OCI-M2 (cell line): Measurements from ENCODE around the gene TMEM11.

Experiments
- DNase-seq: peaks from one replicate; lab custom pipeline; 2025; ENCODE audit not compliant: unreplicated experiment; lab: John Stamatoyannopoulos, UW

The TMEM11 gene

DNA sequence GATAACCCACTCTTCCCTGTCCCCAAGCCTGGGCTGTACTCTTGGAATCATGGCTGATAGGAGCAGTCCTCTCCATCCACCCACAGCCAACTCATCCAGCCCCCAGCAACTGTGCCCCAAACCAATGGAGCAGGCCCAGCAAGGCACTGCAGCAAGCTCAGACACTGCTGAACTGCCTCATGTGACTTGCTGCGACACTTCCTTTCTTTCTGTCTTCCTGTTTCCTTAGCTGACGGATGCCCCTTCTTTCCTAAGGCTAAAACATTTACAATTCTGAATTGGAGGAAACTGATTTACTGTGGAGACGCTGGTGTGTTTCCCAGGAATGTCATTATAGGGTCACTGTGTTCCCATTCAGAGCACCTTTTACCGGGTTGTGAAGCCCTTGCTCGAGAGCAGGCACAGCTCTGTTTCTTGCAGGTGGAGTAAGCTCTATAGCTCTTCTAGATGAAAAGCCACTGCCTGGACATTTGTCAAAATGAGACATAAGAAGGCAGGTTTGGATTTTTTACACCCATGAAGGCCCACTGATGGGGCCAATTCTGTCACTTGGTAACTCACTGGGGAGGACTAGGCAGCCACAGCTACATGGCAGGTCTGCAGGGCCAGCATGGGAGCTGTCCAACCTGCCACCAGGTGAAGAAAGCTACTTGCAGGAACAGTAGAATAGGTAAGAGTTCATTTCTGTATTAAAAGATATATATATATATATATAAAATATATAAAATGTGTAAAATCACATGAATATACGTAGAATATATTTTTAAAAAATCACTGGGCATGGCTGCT is 27.4 kb downstream of the TMEM11 start:
- no peak for DNase-seq

DNA sequence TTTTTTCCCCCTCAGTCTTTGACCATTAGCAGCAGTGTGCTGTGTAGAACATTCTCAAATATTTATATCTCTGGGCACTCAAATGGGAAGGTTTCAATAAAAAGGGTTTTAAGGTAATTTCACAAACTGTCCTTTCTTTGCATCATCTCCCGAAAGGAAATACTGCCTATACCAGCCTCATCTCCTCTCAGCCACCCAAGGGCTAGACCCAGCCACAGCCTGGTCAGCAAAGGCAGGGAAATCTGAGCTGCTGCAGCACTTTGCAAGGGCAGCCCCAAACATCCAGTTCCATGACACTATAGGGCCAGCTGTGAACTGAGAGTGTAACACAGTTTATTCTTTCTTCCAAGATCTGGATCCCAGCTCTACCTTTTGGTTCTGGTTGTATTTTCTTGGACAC is 28.9 kb downstream of the TMEM11 start:
- DNase-seq: no peak

DNA sequence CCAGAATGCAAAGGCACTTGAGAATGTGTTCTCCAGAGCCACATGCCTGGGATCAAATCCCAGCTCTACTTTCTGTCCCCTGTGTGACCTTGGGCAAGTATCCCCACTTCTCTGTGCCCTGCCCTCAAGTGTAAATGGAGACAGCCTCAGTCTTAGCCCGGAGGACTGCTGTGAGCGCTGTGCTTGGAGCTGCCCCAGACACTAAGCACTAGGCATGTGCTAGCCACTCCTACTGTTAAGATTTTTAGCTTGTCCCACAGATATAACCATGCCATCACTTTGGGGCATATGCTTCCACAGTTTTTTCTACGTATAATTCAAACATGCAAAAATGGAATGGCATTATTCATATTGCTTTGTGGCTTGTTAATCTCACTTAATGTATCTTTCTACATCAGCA is 29.4 kb downstream of the TMEM11 start:
- no peak for DNase-seq

DNA sequence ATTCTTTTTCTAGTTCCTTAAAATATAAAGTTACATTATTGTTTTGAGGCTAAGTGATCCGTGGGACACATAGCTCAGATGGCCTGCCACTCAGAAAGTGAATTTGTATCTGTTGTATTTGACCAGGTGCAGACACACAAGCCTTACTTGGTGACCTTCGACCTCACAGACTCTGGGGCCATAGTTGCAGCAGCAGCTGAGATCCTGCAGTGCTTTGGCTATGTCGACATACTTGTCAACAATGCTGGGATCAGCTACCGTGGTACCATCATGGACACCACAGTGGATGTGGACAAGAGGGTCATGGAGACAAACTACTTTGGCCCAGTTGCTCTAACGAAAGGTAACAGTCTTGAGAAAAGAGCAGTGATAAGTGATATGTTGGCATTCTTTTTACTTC is 30.5 kb downstream of the TMEM11 start:
- DNase-seq: no peak

DNA sequence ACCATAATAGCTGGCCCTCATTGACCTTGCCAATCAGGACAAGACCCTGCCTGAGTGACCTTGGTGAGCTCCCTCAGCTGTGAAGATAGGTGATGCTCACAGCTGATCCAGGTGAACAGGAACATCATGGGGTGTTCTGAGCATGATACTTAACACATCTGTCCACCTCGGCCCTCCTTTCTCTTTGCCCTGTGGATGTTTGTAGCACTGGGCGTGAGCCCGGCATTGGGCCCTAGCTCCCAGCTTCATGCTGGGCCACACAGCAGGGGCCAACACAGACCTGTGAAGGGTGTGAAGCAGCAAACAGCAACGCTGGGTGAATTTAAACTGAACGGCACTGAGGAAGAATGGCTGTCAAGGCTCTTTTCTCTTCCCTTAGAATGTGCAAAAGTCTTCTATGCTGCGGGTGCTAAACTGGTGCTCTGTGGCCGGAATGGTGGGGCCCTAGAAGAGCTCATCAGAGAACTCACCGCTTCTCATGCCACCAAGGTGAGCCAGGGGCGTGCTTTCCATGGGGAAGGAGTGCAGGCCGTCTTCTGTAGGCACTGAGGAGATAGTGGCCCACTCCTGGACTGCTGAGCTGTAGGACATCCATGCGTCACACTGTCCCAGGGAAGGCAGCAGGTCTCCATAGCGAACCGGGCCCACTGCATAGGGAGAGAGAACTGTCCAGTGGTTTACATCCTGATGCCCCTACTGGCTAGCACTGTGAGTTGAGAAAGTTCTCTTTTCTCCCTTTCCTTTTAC is 35.9 kb downstream of the TMEM11 start:
- no peak for DNase-seq

DNA sequence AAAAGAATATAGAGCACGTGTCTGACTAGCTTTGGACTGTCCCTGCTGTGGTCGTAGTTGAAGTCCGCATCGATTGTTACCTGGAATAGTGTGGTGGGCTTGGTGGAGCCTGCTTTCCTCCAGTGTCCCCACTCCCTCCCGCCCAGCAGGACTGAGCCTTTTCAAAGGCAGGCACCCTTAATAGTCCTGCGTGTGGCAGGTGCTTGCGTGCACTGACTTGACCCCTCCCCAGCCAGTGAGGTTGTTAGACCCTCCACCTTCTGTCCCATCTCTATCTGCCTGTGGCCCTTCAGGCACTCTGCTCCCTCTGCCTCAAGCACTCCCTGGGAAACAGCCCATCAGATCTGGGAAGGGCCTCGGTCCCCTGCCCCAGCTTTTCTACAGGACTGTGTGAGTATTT is 36.6 kb downstream of the TMEM11 start:
- no peak for DNase-seq

DNA sequence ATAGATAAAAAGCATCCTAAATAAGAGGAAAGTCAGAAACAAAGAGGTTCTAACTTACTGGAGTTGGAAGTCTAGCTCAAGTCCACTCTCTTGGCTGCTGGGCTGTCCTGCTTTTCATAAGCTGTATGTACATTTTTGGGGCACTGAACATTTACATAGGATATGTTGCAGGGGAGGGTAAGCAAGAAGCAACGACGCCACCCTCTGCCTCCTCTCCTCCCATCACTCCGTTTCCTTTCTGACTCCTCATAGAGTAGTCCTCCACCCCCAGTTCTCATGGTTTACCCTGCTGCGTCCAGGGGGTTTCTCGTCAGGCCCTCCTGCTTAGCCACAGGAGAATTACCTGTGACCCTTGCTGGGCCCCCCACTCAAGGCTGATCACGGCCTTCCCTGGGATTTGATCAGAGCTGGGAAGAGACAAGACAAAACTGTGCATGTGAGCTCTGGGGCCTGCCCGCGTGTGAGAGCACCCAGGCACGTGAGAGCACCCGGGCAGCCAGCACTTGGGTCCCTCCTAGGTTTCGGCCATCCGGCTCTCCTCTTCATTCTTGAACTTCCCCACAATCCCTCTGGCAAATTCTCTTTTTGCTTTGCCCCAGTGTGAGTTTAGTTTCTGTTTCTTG is 37.1 kb downstream of the TMEM11 start:
- DNase-seq: no peak

DNA sequence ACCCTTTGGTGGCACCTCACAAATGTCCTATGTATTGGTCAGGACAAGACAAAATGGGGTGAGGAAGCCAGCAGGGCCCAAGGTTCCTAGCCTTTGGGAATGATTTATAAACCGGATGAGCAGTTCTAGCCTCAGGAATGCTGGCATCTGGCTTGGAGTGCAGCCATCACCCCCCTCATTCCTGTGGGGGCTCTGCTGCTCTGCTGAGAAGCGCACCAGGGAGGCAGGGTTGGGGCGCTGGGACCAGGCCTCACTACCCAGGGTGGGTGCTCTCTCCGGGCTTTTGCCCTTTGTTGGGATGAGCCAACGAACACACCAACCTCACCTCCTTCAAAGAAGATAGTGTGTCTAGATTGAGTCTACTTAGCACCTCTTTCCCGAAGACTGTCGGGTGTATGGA is 39.2 kb downstream of the TMEM11 start:
- no peak for DNase-seq

DNA sequence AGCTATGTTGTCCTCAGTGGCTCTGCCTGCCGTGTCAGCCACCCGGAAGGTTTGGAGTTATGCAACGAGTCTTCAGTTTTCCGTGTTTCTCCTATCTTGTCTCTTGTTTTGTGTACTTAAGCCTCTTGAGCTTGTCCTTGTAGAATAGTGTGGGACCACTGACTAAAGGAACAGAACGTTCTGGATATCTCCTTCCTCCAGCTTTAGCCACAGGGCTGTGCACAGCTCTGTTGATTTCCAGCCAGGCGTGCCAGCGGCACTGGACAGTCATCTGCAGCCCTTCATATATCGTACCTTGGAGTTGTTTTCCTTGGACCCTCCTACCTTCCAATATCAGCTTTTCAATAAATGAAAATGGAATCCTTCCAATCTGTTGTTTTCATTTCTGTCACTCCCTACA is 39.8 kb downstream of the TMEM11 start:
- DNase-seq: no peak

DNA sequence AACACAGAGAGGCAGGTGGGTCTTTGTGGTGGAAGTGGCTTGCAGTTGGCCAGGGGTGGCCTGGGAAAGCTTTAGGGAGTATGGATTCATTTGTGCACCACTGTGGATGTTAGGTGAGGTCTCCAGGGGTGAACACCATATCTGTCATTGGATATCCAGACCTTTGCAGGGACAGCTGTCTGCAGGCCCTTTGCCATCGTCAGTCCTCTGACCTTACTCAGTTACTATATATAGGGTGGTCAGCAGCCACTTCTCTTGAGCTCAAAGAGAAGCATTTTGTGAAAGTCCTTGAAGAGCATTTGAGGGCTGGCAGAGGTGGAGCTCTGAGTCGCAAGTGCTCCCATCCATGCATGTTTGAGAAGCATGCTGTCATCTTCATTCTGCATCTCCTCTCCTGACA is 40.4 kb downstream of the TMEM11 start:
- DNase-seq: no peak

DNA sequence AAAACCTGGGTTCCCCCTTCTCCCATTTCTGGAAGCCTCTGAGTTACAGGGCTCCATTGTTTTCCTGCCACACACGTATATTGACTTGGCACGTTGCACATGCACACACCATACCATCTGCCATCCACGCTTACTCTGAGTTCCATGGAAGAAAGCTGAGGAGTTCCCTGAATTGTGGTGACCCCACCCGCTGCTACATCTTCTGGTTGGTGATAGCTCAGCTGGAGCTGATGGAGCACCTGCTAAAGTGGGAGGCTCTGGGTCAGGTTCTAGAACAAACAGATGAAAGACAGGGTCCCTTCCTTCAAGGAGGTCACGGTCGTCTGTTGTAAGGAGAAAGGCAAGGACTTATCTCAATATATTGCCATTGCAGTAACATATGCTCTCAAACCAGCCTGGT is 41.1 kb downstream of the TMEM11 start:
- DNase-seq: no peak

DNA sequence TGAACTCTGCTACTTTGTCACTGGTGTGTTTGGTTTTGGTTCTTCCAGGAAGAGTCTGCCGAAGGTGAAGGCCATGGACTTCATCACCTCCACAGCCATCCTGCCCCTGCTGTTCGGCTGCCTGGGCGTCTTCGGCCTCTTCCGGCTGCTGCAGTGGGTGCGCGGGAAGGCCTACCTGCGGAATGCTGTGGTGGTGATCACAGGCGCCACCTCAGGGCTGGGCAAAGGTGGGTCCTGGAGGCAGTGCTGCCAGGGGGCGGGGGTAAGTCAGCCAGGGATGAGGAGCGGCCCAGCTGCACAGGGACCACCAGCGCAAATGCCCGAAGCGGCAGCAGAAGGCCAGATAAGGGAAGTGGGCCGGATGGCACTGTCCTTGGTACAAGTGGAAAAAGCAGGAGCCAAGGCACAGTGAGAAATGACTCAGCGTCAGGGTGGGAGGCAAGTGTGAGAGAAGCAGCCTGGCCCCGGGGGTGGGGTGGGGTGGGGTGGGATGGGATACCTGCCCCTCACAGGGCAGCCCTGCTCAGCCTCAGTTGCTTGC is 41.9 kb downstream of the TMEM11 start:
- no peak for DNase-seq

DNA sequence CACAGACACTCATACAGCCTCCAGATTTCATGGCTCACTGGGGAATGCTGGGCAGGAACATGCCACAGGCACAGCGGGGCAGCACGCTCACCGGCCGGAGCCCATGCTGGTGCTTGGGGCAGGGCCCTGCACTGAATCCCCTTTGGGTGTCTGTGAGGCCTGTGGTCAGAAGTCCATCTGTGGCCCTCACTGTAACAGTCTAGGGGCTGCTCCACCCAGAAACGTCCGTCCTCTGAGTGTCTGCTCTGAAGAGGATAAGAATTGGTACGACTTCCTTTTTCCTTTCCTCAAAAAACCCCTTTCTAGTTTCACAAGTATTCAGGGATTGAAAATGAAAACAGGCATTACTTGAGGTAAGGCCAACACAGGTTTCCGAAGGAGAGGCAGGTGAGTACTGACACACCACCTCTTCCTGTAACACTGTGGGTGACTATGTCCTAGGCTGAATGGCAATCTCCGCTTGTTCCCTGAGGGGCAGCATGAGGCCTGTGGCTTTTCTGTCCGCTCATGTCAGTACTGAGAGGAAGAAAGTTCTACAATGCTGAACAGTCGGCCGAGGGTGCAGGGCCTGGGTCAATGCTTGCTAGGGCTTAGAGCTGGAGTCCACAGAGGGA is 42.5 kb downstream of the TMEM11 start:
- DNase-seq: no peak

DNA sequence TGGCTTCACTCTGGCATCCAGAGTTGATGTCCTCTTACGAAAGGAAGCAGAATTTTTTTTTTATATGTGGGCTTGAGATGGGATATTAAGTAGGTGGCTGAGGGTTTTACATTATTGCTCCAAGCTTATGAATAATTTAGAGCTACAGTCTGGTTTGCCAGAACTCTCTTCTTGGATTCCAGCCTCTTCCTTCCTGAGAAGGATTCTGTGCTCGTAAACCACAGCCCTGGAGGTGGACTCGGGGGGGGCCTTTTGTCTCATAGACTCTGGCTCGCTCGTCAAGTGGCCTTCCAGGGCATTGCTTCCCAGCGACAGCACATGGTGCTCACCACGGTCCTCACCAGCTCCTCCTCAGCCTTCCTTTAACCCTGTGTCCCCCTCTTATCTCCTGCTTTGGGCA is 43.2 kb downstream of the TMEM11 start:
- DNase-seq: no peak

DNA sequence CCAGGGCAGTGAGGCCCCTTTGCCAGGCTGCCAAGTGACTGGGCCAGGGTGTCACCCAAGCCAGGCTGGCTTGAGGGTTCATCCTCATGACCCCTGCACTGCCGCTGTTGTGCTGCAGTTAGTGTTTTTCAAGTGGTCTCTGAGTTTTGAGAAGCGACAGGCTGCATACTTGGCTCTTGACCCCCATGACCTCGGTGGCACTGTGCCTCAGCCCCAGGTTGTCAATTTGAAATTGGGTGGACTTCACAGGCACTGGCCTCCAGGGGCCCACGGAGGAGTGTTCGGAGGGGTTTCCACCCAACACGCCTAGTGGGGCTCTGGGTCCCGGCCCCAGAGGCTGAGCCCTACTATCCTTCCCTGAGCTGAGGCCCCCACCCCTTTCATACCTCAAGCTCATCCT is 44.5 kb downstream of the TMEM11 start:
- no peak for DNase-seq

DNA sequence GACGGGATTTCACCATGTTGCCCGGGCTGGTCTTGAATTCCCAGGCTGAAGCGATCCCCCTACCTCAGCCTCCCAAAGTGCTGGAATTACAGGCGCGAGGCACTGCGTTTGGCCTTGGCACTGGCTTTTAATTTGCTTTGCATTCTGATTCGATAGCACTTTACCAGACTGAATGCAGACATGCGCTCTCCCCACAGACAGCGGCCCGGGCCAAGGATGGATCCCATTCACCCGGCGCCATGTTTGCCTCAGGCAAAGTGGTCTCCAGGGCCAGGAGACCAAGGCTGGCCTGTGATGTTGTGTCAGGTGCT is 45.5 kb downstream of the TMEM11 start:
- DNase-seq: no peak

DNA sequence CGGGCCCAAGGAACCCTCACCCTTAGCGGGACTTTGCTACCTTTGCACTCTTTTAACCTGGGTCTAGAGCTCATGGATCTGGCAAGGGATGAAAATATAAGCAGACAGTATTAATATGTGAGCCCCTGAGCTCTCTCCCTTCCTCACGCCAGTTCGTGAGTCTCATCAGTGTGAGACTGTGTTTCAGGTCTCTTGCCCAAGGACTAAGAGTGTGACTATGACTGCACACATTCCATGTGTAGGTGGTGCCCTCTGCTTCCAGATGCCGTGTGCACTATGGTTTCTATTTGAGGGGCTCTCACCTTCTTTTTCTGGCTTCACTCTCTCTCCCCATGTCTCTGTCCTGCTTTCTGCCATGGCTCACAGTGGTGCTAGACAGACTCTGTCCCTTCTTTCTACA is 46.7 kb downstream of the TMEM11 start:
- no peak for DNase-seq

DNA sequence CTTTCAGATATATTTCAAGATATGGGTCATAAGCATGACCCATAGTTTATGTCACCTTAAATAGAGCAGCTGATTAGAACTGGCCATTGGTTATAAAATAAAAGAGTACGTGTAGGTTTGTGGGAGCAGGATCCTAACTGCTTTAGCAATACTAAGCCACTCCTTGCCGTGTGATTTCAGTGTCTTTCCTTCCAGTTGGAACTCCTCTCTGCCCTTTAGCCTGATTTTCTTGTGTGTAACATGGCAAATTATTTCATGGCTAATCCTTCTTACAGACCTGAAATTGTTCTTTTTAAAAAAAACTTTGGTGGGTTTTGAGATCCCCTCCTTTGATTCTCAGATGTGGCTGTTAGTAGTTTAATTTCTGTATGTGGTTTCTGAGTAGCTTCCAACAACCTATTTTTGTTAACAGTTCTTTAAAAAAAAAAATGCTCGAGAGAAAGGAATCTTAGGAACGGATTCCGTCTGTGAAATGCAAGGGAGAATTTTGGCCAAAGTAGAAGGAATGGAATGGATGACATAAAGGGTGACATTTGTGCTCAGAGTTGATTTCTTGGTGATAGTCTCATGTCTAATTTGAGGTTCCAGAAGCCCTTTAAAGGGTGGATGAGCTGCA is 47.3 kb downstream of the TMEM11 start:
- DNase-seq: no peak

DNA sequence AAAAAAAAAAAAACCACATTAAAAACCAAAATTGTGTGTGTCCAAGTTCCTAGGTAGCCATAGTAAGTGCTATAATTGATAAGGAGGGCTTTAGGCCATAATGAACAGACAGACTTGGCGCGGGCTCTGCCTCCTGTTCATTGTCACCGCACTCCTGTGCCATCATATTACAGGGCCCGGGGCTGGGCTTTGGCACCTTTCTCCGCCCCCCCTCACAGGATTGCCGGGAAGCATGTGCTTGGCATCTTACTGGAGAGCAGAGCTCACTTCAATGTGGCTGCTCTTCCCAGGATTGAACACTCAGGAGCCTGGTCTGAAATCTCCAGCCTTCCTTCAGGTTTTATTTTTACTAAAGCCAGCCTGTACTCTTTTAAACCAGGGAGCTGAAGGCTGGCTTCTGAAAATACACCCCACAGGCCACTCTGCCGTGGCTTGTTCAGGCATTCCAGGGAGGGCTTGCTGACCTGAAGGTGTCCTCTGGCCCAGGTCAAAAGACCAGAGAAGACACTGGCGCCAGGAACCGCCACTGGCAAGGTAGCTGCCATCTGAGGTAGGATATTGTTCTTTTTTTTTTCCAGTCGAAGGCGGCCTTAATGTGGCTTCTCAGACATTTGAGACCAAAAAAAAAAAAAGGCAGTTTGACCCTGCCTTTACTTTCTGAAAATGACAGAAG is 47.9 kb downstream of the TMEM11 start:
- no peak for DNase-seq

DNA sequence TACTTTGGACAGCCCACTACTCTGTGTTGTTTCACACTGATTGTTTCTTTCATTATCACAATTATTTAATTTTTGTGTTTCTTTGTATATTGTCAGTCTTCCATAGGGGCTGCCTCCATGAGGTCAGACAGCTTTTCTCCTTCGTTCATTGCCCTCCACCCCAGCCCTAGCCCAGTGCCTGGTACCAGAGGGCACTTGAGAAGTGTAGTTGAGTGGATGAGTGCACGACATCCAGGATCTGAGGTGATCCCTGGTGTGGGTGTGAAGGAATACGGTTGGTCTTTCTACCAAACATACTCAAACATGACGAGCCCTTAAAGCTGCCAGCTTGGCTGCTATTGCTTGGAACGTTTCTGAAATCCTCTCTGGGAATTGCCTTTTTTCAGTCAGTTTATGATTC is 49.3 kb downstream of the TMEM11 start:
- DNase-seq: no peak

DNA sequence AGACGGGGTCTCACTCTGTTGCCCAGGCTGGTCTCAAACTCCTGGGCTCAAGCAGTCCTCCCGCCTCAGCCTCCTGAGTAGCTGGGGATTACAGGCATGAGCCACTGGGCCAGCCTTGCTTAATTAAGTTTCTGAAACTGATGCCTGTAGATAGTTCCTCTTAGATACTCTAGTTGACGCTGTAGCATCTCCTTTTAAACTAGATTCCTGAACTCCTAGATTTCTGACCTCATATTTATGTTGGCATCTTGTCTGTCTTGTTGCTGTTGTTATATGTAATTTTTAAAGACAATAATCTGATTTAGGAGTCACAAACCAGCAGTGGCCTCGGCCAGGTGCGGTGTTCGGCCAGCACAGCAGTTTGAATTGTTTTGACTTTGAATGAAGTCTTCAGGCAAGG is 49.7 kb downstream of the TMEM11 start:
- DNase-seq: no peak
